Raji (cell line): Measurements from ENCODE around the gene ACSL4.

Experiments
- POLR2A ChIP-seq: IDR thresholded peaks from 2 replicates; pipeline ENCODE4 v1.6.1; 2011; ENCODE audit warnings: low read depth, low read length, control low read depth; ENCODE audit not compliant: insufficient read depth

Gene ACSL4

DNA sequence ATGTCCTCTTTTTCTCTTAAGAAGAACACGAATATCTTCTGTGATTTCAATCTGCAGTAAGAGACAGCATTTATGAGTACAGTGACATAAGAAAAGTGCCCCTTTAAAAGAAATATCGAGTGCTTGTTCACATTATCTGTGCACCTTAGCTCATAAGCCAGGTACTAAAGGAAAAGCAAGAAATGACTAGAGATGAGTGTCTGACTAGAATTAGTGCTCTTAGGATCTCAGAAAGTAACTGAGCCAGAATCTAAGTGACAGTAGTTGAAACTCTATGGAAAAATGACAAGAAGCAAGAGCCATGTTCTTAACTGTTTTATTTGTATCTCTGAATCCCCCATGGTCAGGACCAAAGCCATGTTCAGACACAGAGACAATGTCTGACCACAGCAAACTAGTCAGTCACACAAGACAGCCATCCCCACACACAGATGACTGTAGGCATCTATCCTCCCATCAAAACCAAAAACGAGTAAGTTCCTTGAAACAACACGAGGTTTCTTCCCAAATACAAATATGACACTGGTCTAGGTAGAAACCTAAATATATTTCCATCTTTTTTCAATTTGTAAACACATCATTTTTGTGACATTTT, 36.8 kb downstream of the ACSL4 start:
- no peak for TF ChIP-seq POLR2A

DNA sequence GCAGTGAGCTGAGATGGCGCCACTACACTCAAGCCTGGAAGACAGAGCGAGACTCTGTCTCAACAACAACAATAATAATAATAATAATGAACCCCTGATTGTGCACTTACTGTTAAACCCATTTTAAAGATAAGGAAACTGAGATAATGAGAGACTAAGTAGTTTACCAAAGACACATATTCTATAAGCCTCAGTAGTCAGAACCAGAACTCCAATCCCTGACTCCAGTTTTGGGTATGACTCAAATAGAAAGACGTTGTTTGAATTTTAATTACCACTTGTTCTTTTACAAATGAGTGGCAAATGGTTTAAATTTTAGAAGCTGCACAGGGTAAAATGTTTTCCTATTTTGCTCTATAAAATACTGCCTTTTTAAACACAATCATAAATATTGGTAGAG, 37.4 kb downstream of the ACSL4 start:
- TF ChIP-seq POLR2A = no peak

DNA sequence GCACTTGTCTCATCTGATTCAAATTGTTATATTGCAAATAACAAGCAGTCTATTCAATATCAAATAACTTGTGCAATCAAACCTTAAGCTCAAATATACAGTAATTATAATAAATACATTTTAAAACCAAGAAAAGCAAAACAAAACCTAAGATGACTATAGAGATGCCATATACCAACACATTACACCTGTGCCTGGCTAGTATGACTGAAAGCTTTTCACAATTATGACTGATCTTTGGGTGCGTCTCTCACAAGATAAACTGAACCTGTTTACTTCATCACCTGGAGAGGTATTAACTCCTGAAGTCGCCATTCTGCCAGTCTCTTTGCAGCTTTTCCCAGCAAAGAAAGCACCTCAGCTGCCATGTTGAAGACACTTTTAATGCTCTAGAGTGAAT, 41.3 kb downstream of the ACSL4 start:
- TF ChIP-seq POLR2A = no peak

DNA sequence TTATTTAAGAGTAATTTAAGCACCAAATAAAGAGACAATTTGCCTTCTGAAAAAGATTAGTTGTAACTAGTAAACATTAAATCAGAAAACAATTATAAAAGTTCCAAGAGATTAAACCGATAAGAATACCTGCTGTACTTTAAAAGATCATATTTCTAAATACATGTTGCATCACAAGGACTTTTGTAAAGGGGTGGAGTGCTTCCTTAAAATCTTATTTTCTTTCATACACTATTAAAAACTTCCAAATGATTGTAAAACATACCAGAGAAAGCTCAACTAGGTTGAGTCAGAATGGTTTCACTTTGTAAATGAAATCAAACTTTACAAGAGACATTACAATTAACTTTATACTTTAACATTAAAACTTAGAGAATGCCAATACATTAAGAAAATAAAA, 41.8 kb downstream of the ACSL4 start:
- no peak for TF ChIP-seq POLR2A

DNA sequence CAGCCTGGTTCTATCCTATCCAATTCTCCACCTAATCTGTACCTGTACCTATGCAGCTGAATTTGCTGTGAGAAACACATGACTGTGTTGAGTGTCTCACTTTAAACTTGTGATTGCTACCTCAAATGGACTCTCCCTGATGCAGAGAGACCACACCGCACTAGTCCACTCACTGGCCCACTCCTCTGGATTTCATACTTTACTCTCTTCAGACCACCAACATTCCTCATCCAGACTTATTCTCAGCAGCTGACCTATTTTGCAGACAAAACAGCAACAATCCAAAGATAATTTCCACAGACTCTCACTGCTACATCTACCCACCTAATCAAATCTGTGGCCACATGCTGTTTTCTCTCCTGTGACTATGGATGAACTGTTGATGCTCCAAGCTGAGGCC, 45.2 kb downstream of the ACSL4 start:
- no peak for TF ChIP-seq POLR2A

DNA sequence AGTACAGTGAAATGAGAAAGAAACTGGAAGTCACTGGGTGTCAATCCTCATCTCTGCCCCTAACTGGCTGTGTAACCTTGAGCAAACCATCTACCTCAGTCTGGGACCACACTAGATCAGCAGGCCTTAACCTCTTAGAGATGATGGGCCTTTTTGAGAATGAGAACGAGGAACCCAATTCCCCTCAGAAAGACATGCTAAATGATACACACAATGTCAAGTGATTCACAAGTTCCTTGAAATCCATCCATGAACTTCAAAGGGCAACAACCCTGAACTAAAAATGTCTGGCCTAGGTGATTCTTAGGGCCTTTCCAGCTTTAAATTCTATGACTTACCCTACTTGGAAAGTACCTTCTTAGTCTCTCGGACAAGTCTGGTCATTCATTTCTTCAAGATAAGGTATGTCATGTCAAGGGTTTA, 47.4 kb downstream of the ACSL4 start:
- no peak for TF ChIP-seq POLR2A

DNA sequence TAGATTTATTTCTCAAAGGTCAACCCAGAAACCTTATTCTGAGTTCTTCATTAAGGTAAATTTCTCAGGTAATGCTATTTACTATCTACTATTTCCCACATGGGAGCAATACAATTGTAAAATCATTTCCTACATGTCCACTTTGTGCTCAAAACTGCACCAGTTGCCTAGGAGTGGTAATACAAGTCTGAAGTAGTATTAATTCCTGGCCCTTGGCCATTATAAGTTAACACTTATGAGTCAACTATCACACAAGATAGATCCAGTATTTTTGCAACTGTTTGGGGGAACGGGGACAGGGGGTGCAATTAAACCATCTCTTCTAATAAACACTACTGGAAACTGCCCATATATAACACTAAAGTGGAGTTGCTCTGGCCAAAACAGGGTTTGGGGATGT, 48.9 kb downstream of the ACSL4 start:
- no peak for TF ChIP-seq POLR2A

DNA sequence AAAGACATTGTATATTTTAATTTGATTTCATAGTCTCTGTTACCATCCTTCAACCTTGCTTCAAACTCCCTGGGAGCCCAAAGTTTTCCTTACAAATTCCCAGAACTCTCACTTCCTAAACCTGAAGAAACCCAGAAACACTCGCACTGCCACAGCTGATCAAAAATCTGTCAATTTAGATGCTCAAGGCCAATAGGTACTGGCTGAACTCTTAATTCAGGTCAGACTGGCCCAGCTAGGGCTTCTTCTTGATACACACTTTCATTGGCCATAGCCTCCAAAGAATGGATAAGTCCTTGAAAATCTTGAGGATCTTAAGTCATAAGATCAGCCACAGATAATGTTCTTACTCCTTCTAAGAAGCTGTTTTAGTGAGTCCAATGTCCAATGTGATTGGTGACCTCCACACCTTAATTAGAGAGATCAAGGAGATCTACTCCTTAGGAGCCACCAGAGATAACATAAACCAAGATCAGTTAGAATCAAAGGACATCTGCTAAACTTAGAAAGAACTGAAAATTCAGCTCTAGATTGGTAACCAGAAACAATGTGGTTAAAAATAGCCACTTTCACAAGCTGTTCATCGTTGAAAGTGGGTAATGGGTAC, 51.5 kb downstream of the ACSL4 start:
- no peak for TF ChIP-seq POLR2A

DNA sequence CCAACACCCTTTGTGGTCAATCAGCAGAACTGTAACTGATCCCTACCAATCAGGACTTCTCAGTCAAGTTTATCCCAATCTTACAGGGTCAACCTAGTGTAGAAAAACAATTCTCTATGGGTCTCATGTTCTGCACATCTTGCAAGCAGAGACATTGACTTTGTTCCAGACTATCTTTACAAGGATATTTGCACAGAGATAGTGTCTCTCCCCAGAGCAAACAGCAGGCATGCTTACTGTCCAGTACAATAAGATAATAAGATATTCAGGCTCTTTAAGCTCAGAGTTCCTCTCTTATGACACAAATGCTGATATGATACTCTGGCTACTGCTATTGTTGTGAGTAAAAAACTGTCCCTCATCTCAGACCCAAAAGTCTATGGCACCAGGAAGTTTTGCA, 53.2 kb downstream of the ACSL4 start:
- no peak for TF ChIP-seq POLR2A

DNA sequence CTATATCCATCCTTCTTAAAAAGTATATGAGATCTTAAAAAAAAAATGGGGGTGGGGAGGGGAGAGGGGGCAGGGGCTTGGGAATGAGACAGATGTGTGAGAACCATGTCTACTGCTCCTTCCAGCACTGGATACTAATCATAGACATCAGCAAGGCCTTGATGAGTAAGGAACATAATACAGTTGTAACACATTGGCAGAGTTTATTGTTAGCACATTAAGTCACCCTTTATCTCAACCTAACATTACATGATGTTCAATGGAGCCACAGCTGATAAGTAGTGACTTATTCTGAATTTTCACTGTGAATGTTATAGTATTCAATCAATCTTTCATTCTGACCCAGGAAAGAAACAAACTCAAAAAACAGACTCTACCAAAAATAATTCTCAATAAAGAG, 60.8 kb downstream of the ACSL4 start:
- no peak for TF ChIP-seq POLR2A

DNA sequence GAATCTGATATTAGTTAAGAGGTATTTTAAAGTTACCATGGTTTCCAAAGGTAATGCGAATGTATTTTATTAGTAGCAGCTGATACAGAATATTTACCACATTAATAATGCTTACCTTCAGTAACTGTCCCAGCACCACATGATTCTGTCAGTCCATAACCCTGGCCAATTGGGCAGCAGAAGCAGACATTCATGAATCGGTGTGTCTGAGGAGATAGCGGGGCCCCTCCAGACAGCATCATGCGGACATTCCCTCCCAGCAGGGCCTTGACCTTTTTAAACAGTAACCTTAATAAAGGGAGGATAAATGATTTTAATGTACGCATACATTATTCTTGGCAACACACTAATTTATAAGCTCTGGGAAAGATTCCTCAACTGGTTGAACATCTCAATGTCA, 65.1 kb downstream of the ACSL4 start:
- TF ChIP-seq POLR2A = no peak

DNA sequence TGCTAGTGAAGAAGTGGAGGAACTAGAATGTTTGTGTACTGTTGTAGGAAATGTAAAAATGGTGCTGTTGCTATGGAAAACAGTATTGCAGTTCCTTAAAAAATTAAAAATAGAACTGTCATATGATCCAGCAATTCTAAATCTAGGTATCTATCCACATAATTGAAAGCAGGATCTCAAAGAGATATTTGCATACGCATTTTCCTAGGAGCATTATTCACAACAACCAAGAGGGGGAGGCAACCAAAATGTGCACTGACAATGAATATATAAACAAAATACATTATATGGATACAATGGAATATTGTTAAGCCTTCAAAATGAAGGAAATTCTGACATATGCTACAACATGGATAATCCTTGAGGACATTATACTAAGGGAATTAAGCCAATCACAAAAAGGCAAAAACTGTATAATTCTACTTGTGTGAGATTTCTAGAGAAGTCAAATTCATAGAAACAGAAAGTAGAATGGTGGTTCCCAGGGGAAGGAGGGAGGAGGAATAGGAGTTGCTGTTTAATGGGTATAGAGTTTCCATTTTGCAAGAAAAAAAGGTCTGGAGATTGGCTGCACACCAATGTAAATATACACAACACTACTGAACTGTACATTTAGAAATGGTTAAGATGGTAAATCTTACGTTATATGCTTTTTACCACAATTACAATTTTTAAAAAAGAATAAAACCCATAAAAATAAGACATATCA, 72.5 kb downstream of the ACSL4 start:
- no peak for TF ChIP-seq POLR2A

DNA sequence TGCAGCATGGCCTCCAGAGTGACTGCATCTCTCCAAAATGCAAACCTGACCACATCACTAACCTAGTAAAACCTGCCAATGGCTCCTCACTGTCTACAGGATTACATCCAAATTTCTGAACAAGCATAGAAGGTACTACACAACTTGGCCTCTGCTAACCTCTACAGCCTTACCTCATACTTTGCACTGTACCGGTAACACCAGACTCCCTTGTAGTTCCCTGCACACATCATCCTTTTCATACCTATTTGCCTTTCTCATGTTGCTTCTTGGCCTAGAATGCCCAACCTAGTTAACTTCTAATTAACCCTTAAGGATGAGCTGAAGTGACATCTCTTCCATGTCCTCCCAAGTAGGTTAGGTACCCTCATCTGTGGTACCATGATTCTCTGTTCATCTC, 74.7 kb downstream of the ACSL4 start:
- TF ChIP-seq POLR2A = no peak

DNA sequence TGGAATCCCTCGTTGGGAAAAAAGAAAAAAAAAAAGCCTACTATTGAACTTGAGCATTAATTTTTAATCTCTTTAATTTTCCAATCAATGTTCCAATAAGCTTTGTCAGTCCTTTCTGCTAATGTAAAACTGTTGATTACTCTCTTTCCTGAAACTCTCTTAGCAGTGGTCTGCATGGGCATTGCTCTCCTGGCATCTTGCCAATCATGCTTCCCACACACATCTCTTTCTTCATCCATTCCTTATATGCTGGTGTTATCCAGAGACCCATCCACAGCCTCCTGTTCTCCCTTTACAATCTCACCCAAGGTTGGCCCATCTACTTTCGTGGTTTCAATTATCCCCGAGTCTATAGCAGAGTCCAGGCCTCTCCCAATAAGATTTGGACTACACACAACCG, 76.3 kb downstream of the ACSL4 start:
- TF ChIP-seq POLR2A = no peak

DNA sequence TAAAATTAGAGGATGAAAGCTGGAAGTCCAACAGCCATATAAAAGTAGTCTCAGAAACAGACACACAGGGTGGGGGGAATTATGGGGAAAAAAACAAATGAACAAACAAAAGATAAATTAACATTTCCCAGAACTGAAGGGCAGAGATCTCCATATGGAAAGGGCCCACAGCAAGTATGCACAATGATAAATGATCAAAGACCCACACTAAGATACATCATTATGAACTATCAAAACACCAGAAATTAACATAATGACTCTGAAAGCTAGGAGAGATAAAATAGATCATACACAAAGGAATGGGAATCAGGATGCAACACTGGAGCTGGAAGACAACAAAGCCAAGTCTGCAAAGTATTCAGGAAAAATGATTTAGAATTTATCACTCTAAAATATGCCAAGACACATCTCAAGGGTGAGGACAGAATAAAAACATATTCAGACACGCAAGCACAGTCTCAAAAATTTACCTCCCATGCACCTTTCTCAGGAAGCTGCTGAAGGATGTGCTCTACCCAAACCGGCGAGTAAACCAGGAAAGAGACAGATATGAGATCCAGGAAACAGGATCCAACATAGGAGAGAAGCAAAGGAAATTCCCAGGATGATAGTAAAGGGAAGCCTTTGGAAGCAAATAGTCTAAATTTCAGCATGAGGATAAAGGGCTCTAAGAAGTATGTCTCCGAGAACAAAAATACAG, 77.4 kb downstream of the ACSL4 start:
- no peak for TF ChIP-seq POLR2A
